Osteocyte (in vitro differentiated cells): ENCODE measurements around the gene RHBDF1. TPM values are rescaled to one million over a fixed set of nuclear protein-coding genes. Genes with fewer than 3 reads are reported as not detected.

ENCODE experiments used
- DNase-seq: peaks from one replicate; pipeline ENCODE4 v3.0.0; 2021; ENCODE audit warnings: mixed read lengths; ENCODE audit not compliant: unreplicated experiment; ENCODE audit errors: extremely low spot score
- H3K27ac Mint-ChIP-seq: one replicate; pipeline ENCODE4 v1.8.0; 2021; ENCODE audit warnings: mild to moderate bottlenecking, mixed read lengths; ENCODE audit not compliant: unreplicated experiment
- H3K27me3 Mint-ChIP-seq: one replicate; pipeline ENCODE4 v1.8.0; 2021; ENCODE audit warnings: mixed read lengths; ENCODE audit not compliant: unreplicated experiment
- H3K36me3 Mint-ChIP-seq: one replicate; pipeline ENCODE4 v1.8.0; 2021; ENCODE audit warnings: mixed read lengths; ENCODE audit not compliant: unreplicated experiment
- H3K4me1 Mint-ChIP-seq: one replicate; pipeline ENCODE4 v1.8.0; 2021; ENCODE audit warnings: mixed read lengths; ENCODE audit not compliant: unreplicated experiment
- H3K4me3 Mint-ChIP-seq: one replicate; pipeline ENCODE4 v1.8.0; 2021; ENCODE audit warnings: mild to moderate bottlenecking, moderate library complexity, mixed read lengths; ENCODE audit not compliant: unreplicated experiment
- H3K9me3 Mint-ChIP-seq: one replicate; pipeline ENCODE4 v1.8.0; 2021; ENCODE audit warnings: mixed read lengths; ENCODE audit not compliant: unreplicated experiment
- CTCF ChIP-seq: fragments of 200-600 bp; sonication (generic); IDR thresholded peaks from 2 replicates; pipeline ENCODE4 v1.5.0; 2021; ENCODE audit warnings: antibody characterized with exemption, mild to moderate bottlenecking, moderate library complexity
- total RNA-seq: library from RNA; stranded (reverse); gene quantifications from 2 replicates; pipeline ENCODE4 v1.2.1, GENCODE V29; 2021

RHBDF1 gene
- total RNA-seq, 1 donor from 2014 or later: 57.6 TPM

GRCh38 chr16:58491-59439 lies 13.7 kb downstream of the RHBDF1 start:
- Mint-ChIP-seq H3K27ac (no peak overlapping the region), H3K36me3 (peaks cover 24% of the 10 kb centered on the region), H3K4me1 (peaks cover 6% of the 10 kb centered on the region), H3K27me3 (no peaks in the 10 kb centered on the region), H3K9me3 (no peaks in the 10 kb centered on the region), H3K4me3 (no peak overlapping the region)
- no peak for DNase-seq
- TF ChIP-seq CTCF: no peak

GRCh38 chr16:57711-58110 lies 14.7 kb downstream of the RHBDF1 start:
- no peak for TF ChIP-seq CTCF
- Mint-ChIP-seq H3K27me3 (no peaks in the 10 kb centered on the region), H3K4me3 (no peak overlapping the region), H3K36me3 (peaks cover 24% of the 10 kb centered on the region), H3K27ac (no peak overlapping the region), H3K4me1 (peaks cover 11% of the 10 kb centered on the region), H3K9me3 (no peaks in the 10 kb centered on the region)
- no peak for DNase-seq

- Mint-ChIP-seq H3K27ac (no peak overlapping the region), H3K27me3 (no peaks in the 10 kb centered on the region), H3K9me3 (no peaks in the 10 kb centered on the region), H3K4me3 (no peak overlapping the region), H3K36me3 (peaks cover 24% of the 10 kb centered on the region), H3K4me1 (peaks cover 13% of the 10 kb centered on the region)
- no peak for DNase-seq
- TF ChIP-seq CTCF: no peak
Measured at GRCh38 chr16:56231-56927, 16.1 kb downstream of the RHBDF1 start.

- no peak for TF ChIP-seq CTCF
- Mint-ChIP-seq H3K4me1 (peaks cover 18% of the 10 kb centered on the region), H3K36me3 (peaks cover 22% of the 10 kb centered on the region), H3K9me3 (no peaks in the 10 kb centered on the region), H3K27me3 (no peaks in the 10 kb centered on the region), H3K27ac (no peak overlapping the region), H3K4me3 (no peak overlapping the region)
- no peak for DNase-seq
Measured at GRCh38 chr16:55571-56136, 16.8 kb downstream of the RHBDF1 start.

- H3K9me3 Mint-ChIP-seq: no peaks in the 10 kb centered on the region
- H3K27me3 Mint-ChIP-seq: no peaks in the 10 kb centered on the region
- no peak for TF ChIP-seq CTCF
- H3K36me3 Mint-ChIP-seq: peaks cover 17% of the 10 kb centered on the region
- peak overlapping the region; percentile 14 for H3K27ac Mint-ChIP-seq
- peak overlapping the region; percentile 97 for H3K4me3 Mint-ChIP-seq
- H3K4me1 Mint-ChIP-seq: peaks cover 18% of the 10 kb centered on the region
- DNase-seq: no peak
Measured at GRCh38 chr16:54237-54581, 18.2 kb downstream of the RHBDF1 start.
